Effector memory CD8-positive, alpha-beta T cell (primary cell): ENCODE results near the gene CYP4F22.
"Not testable (repeated sequence)": the region's sequence is repeated elsewhere in the genome, so short reads cannot be mapped to it uniquely, and the experiment has no call there.

ENCODE experiments used
- ATAC-seq: fragments of 150-1000 bp; cut with Tn5 transposase; replicated peaks from 2 replicates; pipeline ENCODE4 v1.10.0; 2021; ENCODE audit warnings: mild to moderate bottlenecking, moderate library complexity
- DNase-seq, 3 experiments: peaks; one replicate each; pipeline ENCODE4 v3.0.0; 2021
- H3K27ac Mint-ChIP-seq, 2 donors: one replicate each; pipeline ENCODE4 v1.8.0; 2022; ENCODE audit warnings: mild to moderate bottlenecking in 2 of 2, mixed read lengths in 2 of 2, moderate library complexity in 2 of 2
- H3K27me3 Mint-ChIP-seq, 2 donors: one replicate each; pipeline ENCODE4 v1.8.0; 2022; ENCODE audit warnings: mixed read lengths in 2 of 2
- H3K36me3 Mint-ChIP-seq: one replicate; pipeline ENCODE4 v1.8.0; 2022; ENCODE audit warnings: mild to moderate bottlenecking, moderate library complexity, mixed read lengths; ENCODE audit not compliant: insufficient read depth
- H3K4me1 Mint-ChIP-seq, 2 donors: one replicate each; pipeline ENCODE4 v1.8.0; 2022; ENCODE audit warnings: low read depth in 2 of 2, mixed read lengths in 2 of 2
- H3K4me3 Mint-ChIP-seq, 2 donors: one replicate each; pipeline ENCODE4 v1.8.0; 2022; ENCODE audit warnings: mild to moderate bottlenecking in 2 of 2, mixed read lengths in 2 of 2, moderate library complexity in 2 of 2
- H3K9me3 Mint-ChIP-seq, 2 donors: one replicate each; pipeline ENCODE4 v1.8.0; 2022; ENCODE audit warnings: mixed read lengths in 2 of 2

Gene CYP4F22

GRCh38 chr19:15507068-15508034 lies 974 bp upstream of the CYP4F22 start:
- no peak for ATAC-seq
- no peak overlapping the region for H3K27ac Mint-ChIP-seq
- no peaks in the 10 kb centered on the region for H3K9me3 Mint-ChIP-seq

DNA sequence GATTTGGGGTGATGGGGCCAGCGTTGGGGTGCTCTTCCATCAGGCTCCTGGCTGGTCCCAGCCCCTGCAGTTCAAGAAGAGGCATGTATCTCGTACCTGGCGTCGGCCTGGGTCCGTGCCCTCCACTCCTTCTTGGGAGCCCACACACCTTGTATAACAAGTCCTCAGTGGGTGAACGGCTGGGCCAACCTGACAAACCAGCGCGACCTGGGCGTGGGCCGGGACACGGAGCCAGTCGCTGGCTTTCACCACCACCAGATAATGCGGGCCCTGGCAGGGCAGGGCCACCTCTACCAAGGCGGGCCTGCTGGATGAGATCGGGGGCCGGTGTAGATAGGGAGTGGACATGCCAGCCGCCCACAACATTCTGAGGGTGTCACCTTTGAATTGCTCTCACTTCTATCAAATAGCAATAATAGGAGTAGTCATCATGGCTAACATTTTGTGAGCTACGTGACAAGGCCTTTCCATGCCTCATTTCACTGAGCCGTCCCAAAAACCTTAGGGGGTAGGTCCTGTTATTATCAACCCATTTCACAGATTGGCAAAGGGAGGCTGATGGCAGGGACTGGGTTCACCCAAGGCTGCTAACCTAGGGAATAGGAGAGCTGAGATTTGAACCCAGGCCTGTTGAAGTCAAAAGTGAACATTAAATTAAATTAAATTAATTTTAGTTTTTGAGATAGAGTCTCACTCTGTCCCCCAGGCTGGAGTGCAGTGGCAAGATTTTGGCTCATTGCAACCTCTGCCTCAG lies 3.5 kb downstream of the CYP4F22 start:
- ATAC-seq (no peak), DNase-seq (no peak)
- Mint-ChIP-seq H3K9me3 (no peaks in the 10 kb centered on the region), H3K27me3 (peaks cover 0 to 6% of the 10 kb centered on the region in 2 donors), H3K4me3 (no peak overlapping the region), H3K36me3 (peaks cover 3% of the 10 kb centered on the region), H3K27ac (no peak overlapping the region), H3K4me1 (peaks cover 30 to 32% of the 10 kb centered on the region in 2 donors)

More at GRCh38 chr19:15507068-15508034, 974 bp upstream of the CYP4F22 start:
- Mint-ChIP-seq H3K4me1 (peaks cover 18 to 24% of the 10 kb centered on the region in 2 donors), H3K4me3 (peak overlapping the region; percentile 90 to 93), H3K36me3 (no peaks in the 10 kb centered on the region), H3K27me3 (peaks cover 0 to 6% of the 10 kb centered on the region in 2 donors)
- DNase-seq, result no peak

DNA sequence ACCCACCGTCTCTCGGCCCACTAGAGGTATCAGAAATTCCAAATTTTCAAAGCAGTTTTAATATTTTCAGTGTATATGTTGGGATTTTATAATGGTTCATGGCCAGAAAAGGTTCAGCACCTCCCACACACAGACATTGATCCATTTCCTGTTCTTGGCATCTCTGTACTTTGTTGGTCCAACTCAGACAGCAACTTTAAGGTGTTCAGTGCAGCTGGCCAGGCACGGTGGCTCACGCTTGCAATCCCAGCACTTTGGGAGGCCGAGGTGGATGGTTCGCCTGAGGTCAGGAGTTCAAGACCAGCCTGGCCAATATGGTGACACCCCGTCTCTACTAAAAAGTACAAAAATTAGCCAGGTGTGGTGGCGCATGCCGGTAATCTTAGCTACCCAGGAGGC lies 6.9 kb downstream of the CYP4F22 start:
- Mint-ChIP-seq H3K4me1 (peaks cover 18 to 21% of the 10 kb centered on the region in 2 donors), H3K4me3 (peak overlapping the region; percentile 64 to 71), H3K27ac (peak overlapping the region; percentile 84 to 93)
- not testable (repeated sequence) for H3K27me3 Mint-ChIP-seq, ATAC-seq, H3K9me3 Mint-ChIP-seq, H3K36me3 Mint-ChIP-seq, DNase-seq

- peaks cover 3% of the 10 kb centered on the region for H3K36me3 Mint-ChIP-seq
- no peak for ATAC-seq
- peaks cover 0 to 9% of the 10 kb centered on the region in 2 donors for H3K27me3 Mint-ChIP-seq
- H3K9me3 Mint-ChIP-seq, result peaks cover 0 to 2% of the 10 kb centered on the region in 2 donors
- H3K4me1 Mint-ChIP-seq, result peaks cover 18 to 21% of the 10 kb centered on the region in 2 donors
- no peak overlapping the region for H3K4me3 Mint-ChIP-seq
- peak overlapping the region in 1 of 2 donors; percentile 93 for H3K27ac Mint-ChIP-seq
- no peak for DNase-seq
Measured at GRCh38 chr19:15516363-15516762, 8.0 kb downstream of the CYP4F22 start.

- Mint-ChIP-seq H3K9me3 (peaks cover 0 to 2% of the 10 kb centered on the region in 2 donors), H3K4me1 (peaks cover 17 to 21% of the 10 kb centered on the region in 2 donors), H3K27ac (peak overlapping the region in 1 of 2 donors; percentile 35), H3K36me3 (peaks cover 3% of the 10 kb centered on the region), H3K27me3 (peaks cover 0 to 9% of the 10 kb centered on the region in 2 donors), H3K4me3 (no peak overlapping the region)
- DNase-seq (no peak), ATAC-seq (no peak)
Measured at GRCh38 chr19:15517778-15518177, 9.5 kb downstream of the CYP4F22 start.

DNA sequence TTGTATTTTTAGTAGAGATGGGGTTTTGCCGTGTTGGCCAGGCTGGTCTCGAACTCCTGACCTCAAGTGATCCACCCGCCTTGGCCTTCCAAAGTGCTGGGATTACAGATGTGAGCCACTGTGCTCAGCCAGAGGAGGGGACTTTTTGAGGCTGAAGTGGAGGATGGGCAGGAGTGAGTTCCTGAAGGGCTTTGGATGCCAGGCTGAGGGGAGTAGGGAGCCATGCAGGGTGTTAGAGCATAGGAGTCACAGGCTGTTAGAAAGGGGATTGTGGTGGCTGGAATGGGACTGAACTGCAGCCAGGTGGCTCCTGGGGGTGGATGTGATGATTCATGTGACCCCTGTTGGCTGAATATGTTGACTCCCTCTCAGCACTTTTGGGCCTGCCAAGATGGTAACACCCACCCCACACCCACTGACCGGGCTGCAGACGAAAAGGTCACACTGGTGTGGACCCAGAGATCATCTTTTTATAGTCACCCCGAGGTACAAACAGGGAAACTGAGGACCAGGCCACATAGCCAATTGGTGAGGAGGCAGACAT lies 11.2 kb downstream of the CYP4F22 start:
- Mint-ChIP-seq H3K36me3 (peaks cover 6% of the 10 kb centered on the region), H3K27ac (peak overlapping the region in 1 of 2 donors; percentile 67), H3K9me3 (peaks cover 0 to 2% of the 10 kb centered on the region in 2 donors), H3K4me3 (no peak overlapping the region), H3K4me1 (peaks cover 14 to 16% of the 10 kb centered on the region in 2 donors), H3K27me3 (peaks cover 0 to 9% of the 10 kb centered on the region in 2 donors)
- no peak for ATAC-seq
- no peak for DNase-seq

DNA sequence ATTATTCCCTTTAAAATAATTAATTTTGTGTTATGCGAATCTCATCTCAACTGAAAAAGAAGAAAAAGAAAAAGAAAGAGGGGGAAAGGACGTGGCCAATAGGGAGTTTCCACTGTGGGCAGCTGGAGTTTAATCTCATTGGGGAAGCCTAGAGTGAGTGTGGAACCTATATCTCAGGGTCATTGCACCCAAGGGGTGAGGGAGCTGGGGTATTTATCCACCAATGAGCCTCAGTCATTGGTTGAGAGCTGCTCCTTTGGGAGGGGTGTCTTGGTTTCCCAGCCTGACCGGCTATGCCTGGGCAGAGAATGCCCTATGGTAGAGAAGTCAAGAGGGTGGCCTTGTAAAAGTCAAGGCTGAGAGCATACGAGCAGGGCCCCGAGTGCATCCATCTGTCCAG lies 16.5 kb downstream of the CYP4F22 start:
- Mint-ChIP-seq H3K36me3 (peaks cover 19% of the 10 kb centered on the region), H3K27ac (peak overlapping the region in 1 of 2 donors; percentile 69), H3K4me3 (no peak overlapping the region), H3K9me3 (no peaks in the 10 kb centered on the region), H3K4me1 (peaks cover 0 to 3% of the 10 kb centered on the region in 2 donors), H3K27me3 (no peaks in the 10 kb centered on the region)
- DNase-seq (no peak), ATAC-seq (no peak)

DNA sequence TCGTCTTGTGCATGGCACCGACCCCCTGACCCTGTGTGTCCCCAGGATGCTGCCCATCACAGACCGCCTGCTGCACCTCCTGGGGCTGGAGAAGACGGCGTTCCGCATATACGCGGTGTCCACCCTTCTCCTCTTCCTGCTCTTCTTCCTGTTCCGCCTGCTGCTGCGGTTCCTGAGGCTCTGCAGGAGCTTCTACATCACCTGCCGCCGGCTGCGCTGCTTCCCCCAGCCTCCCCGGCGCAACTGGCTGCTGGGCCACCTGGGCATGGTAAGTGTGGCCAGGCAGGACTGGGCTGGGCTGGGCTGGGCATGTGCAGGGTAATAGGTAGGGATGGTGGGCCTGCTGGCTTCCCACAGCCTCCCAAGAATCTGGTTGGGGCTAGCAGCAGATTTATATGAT lies 17.0 kb downstream of the CYP4F22 start:
- peaks cover 0 to 3% of the 10 kb centered on the region in 2 donors for H3K4me1 Mint-ChIP-seq
- no peaks in the 10 kb centered on the region for H3K9me3 Mint-ChIP-seq
- ATAC-seq (no peak), DNase-seq (no peak)
- H3K27me3 Mint-ChIP-seq, result no peaks in the 10 kb centered on the region
- no peak overlapping the region for H3K27ac Mint-ChIP-seq
- peaks cover 21% of the 10 kb centered on the region for H3K36me3 Mint-ChIP-seq
- no peak overlapping the region for H3K4me3 Mint-ChIP-seq

DNA sequence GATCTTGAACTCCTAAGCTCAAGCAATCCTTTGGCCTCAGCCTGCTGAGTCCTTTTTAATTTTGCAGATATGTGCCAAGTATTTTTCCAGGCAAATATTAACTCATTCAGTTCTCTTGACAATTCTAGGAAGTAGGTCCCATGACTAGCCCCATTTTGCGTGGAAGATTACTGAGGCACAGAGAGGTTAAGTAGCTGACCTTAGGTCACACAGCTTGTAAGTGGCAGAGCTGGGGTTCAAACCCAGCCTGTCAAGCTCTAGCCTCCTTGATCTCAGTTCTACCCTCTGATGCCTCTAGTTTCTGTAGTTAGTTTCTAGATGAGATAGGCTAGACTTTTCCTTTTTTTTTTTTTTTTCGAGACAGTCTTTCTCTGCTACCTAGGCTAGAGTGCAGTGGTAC lies 18.1 kb downstream of the CYP4F22 start:
- ATAC-seq, result no peak
- H3K4me3 Mint-ChIP-seq, result no peak overlapping the region

DNA sequence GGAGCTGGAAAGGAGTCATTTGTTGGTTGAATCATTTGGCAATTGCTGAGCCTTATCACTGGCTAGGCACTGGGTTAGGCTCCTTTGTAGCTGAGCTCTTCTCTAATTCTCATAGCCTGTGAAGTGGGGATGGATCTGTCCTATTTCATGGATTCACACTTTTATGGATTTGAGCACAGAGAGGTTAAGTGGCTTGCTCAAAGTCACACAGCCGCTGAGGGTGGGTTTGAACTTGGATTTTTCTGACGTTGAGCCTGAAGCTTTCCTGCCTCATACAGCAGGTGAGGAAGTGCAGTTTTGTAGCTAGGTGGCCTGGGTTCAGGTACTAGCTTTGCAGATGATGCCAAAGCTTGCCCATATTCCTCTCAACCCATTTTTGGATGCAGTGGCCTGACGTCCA lies 19.4 kb downstream of the CYP4F22 start:
- Mint-ChIP-seq H3K36me3 (peaks cover 25% of the 10 kb centered on the region), H3K4me3 (no peak overlapping the region), H3K27ac (no peak overlapping the region), H3K9me3 (no peaks in the 10 kb centered on the region), H3K4me1 (peaks cover 0 to 5% of the 10 kb centered on the region in 2 donors), H3K27me3 (no peaks in the 10 kb centered on the region)
- DNase-seq (no peak), ATAC-seq (no peak)

More for the DNA sequence above, 18.1 kb downstream of the CYP4F22 start:
- no peaks in the 10 kb centered on the region for H3K27me3 Mint-ChIP-seq
- no peak overlapping the region for H3K27ac Mint-ChIP-seq
- H3K4me1 Mint-ChIP-seq, result peaks cover 0 to 3% of the 10 kb centered on the region in 2 donors
- H3K36me3 Mint-ChIP-seq, result peaks cover 21% of the 10 kb centered on the region
- H3K9me3 Mint-ChIP-seq, result no peaks in the 10 kb centered on the region
- DNase-seq, result no peak

- no peak for DNase-seq
- H3K36me3 Mint-ChIP-seq, result peaks cover 20% of the 10 kb centered on the region
- no peak overlapping the region for H3K27ac Mint-ChIP-seq
- no peaks in the 10 kb centered on the region for H3K27me3 Mint-ChIP-seq
- no peaks in the 10 kb centered on the region for H3K9me3 Mint-ChIP-seq
- ATAC-seq, result no peak
- H3K4me3 Mint-ChIP-seq, result no peak overlapping the region
- peaks cover 0 to 6% of the 10 kb centered on the region in 2 donors for H3K4me1 Mint-ChIP-seq
Measured at GRCh38 chr19:15529774-15530372, 21.5 kb downstream of the CYP4F22 start.

- Mint-ChIP-seq H3K4me3 (no peak overlapping the region), H3K4me1 (peaks cover 0 to 2% of the 10 kb centered on the region in 2 donors), H3K9me3 (no peaks in the 10 kb centered on the region), H3K36me3 (peaks cover 22% of the 10 kb centered on the region), H3K27me3 (no peaks in the 10 kb centered on the region), H3K27ac (no peak overlapping the region)
- no peak for ATAC-seq
- DNase-seq, result no peak
Measured at GRCh38 chr19:15532779-15533521, 24.6 kb downstream of the CYP4F22 start.
